Chondrocyte (in vitro differentiated cells): ENCODE results near the gene ACSL1. TPM values are rescaled to one million over a fixed set of nuclear protein-coding genes. Genes with fewer than 3 reads are reported as not detected.
A peak's percentile ranks its signal among the peaks of the same experiment; 100 is the strongest.

ENCODE experiments used
- DNase-seq: peaks from one replicate; pipeline ENCODE4 v3.0.0; 2021; ENCODE audit warnings: mixed read lengths, low spot score
- H3K27ac Mint-ChIP-seq: one replicate; pipeline ENCODE4 v1.8.0; 2021; ENCODE audit warnings: mild to moderate bottlenecking, moderate library complexity, mixed read lengths; ENCODE audit not compliant: unreplicated experiment
- H3K27me3 Mint-ChIP-seq: 2 replicates; pipeline ENCODE4 v1.8.0; 2021; ENCODE audit warnings: low read depth, mixed read lengths
- H3K36me3 Mint-ChIP-seq: 2 replicates; pipeline ENCODE4 v1.8.0; 2021; ENCODE audit warnings: low read depth, mixed read lengths
- H3K4me1 Mint-ChIP-seq: 2 replicates; pipeline ENCODE4 v1.8.0; 2021; ENCODE audit warnings: low read depth, mild to moderate bottlenecking, mixed read lengths
- H3K4me3 Mint-ChIP-seq: one replicate; pipeline ENCODE4 v1.8.0; 2021; ENCODE audit warnings: mild to moderate bottlenecking, moderate library complexity, mixed read lengths; ENCODE audit not compliant: unreplicated experiment
- H3K9me3 Mint-ChIP-seq: 2 replicates; pipeline ENCODE4 v1.8.0; 2021; ENCODE audit warnings: low read depth, mixed read lengths
- total RNA-seq: library from RNA; stranded (reverse); gene quantifications from 3 replicates; pipeline ENCODE4 v1.2.1, GENCODE V29; 2021
- TF ChIP-seq, protein P1 (sequence below): fragments of 200-600 bp; sonication (generic); IDR thresholded peaks from 2 replicates; pipeline ENCODE4 v1.5.0; 2021; ENCODE audit warnings: antibody characterized with exemption, mild to moderate bottlenecking, moderate library complexity

Gene ACSL1
- total RNA-seq, 1 donor from 2014 or later = 41.2 TPM

DNA sequence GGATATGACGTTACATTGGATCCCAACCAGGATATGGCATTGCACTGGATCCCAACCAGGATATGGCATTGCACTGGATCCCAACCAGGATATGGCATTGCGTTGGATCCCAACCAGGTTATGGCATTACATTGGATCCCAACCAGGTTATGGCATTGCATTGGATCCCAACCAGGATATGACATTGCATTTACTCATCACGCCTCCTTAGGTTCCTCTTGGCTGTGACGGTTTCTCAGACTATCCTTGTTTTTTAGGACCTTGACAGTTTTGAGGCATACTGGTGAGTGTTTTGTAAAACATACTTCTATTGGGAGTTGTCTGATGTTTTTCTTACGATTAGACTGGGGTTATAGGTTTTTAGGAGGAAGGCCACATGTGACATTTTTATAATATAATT is 5.4 kb upstream of the ACSL1 start:
- no peaks in the 10 kb centered on the region for H3K27me3 Mint-ChIP-seq
- no peak overlapping the region for H3K4me3 Mint-ChIP-seq
- H3K36me3 Mint-ChIP-seq = no peaks in the 10 kb centered on the region
- TF ChIP-seq, protein P1, sequence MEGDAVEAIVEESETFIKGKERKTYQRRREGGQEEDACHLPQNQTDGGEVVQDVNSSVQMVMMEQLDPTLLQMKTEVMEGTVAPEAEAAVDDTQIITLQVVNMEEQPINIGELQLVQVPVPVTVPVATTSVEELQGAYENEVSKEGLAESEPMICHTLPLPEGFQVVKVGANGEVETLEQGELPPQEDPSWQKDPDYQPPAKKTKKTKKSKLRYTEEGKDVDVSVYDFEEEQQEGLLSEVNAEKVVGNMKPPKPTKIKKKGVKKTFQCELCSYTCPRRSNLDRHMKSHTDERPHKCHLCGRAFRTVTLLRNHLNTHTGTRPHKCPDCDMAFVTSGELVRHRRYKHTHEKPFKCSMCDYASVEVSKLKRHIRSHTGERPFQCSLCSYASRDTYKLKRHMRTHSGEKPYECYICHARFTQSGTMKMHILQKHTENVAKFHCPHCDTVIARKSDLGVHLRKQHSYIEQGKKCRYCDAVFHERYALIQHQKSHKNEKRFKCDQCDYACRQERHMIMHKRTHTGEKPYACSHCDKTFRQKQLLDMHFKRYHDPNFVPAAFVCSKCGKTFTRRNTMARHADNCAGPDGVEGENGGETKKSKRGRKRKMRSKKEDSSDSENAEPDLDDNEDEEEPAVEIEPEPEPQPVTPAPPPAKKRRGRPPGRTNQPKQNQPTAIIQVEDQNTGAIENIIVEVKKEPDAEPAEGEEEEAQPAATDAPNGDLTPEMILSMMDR = no peak
- no peaks in the 10 kb centered on the region for H3K4me1 Mint-ChIP-seq
- no peaks in the 10 kb centered on the region for H3K9me3 Mint-ChIP-seq
- H3K27ac Mint-ChIP-seq = no peak overlapping the region
- DNase-seq = no peak

DNA sequence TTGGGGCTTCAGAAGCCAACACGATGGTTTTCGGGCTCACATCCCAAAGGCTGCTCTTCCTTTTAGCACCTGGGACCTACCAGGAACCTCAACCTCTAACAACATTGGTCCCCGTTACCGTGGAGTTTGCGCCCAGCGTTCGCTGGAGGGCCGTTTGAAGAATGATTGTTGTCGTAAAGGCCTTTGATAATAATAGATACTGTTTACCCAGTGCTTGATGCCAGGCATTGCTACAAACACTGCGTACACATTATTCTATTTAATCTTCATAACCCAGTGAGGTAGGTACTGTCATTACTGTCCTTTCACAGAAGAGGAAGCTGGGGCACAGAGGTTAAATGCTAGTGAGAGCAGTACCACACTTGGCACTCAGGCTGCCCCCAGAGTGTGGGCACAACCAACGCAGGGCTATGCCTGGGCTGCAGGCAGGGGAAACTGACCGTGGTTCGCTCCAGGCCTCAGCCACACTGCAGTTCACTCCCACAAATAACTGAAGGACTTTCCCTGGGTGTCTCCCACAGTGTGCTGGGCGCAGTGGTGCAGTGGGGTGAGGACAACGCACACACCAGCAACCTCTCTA is 1.0 kb upstream of the ACSL1 start:
- TF ChIP-seq, protein P1 = no peak
- Mint-ChIP-seq H3K27ac (no peak overlapping the region), H3K36me3 (no peaks in the 10 kb centered on the region), H3K4me1 (peaks cover 19% of the 10 kb centered on the region), H3K9me3 (no peaks in the 10 kb centered on the region), H3K4me3 (peak overlapping the region; percentile 79), H3K27me3 (no peaks in the 10 kb centered on the region)
- no peak for DNase-seq

DNA sequence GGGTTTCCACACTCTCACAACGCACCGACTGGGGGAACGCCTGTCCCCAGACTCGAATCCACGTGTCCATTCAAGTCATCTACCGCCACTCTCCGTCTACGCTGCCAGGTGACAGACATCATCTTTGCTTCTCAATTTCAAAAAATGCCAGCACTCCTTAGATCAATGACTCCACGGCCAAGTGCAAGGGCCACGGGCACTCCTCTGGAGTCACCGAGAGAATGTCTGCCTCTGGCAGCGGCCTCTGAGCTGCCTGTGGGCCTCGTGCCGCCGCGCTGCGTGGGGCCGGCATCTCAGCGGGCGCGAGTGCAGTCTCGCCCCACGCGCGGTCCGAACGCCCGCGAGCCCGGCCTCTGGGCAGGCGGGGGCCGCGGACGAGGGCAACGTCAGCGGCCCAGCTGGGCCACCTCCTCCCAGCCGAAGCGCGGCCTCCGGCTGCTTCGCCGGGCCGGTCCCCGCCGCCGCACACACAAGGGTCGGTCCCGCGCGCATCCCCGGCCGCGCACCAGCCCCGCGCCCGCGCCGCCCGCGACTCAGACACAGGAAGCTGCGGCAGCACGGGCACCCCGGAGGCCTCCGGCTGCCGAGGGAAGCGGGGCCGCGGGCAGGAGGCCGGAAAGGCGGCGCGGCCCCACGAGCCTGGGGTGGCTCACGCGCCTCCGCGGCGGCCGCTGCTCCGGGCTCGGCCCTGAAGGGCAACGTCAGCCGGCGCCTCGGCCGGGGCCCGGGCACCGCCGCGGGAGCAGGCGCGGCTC is 450 bp downstream of the ACSL1 start:
- peak overlapping the region; percentile 62 for H3K27ac Mint-ChIP-seq

DNA sequence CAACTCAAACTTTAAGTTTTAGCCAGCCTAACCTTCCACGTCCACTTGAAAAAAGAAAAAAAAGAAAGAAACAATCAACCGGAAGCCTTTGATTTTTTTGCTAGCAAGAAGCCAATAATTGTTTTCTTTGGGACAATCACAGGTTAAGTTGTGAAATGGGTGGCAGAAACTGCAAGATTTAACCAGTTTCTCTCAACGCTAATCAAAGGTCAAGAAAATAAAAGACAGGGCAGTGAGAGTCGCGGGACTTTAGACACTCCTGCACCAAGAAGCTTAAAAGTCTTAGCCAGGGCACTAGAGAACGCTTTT is 1.0 kb downstream of the ACSL1 start:
- Mint-ChIP-seq H3K27me3 (no peaks in the 10 kb centered on the region), H3K36me3 (no peaks in the 10 kb centered on the region), H3K4me3 (peak overlapping the region; percentile 86), H3K27ac (peak overlapping the region; percentile 62), H3K4me1 (peaks cover 19% of the 10 kb centered on the region), H3K9me3 (no peaks in the 10 kb centered on the region)
- TF ChIP-seq, protein P1 = no peak
- no peak for DNase-seq

More for the DNA sequence above, 450 bp downstream of the ACSL1 start:
- TF ChIP-seq, protein P1 = no peak
- Mint-ChIP-seq H3K4me3 (peak overlapping the region; percentile 86), H3K9me3 (no peaks in the 10 kb centered on the region), H3K27me3 (no peaks in the 10 kb centered on the region), H3K4me1 (peaks cover 19% of the 10 kb centered on the region), H3K36me3 (no peaks in the 10 kb centered on the region)
- no peak for DNase-seq

DNA sequence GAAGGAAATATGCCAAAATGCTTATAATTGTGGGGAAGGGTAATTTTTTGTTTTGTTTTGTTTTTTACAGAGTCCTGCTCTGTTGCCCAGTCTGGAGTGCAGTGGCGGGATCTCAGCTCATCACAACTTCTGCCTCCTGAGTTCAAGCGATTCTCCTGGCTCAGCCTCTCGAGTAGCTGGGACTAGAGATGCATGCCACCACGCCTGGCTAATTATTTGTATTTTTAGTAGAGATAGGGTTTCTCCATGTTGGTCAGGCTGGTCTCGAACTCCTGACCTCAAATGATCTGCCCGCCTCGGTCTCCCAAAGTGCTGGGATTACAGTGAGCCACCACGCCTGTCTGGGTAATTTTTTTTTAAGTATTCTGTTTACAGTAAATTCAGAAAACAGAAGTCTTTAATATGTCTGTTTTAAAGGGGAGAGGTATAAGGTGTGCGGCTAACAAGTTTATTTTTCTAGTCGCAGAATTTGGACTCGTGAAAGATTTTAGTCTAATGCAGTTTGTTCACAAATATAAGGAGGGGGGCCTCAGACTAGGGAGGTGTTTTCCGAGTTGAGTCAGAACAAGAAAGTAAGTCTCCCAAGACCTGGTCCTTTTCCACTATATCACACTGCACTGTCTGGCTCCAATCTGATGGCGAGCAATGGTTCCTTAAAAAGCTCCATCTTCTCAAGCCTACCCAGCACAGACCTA is 1.5 kb downstream of the ACSL1 start:
- peak overlapping the region; percentile 86 for H3K4me3 Mint-ChIP-seq
- H3K36me3 Mint-ChIP-seq = no peaks in the 10 kb centered on the region
- H3K9me3 Mint-ChIP-seq = no peaks in the 10 kb centered on the region
- H3K4me1 Mint-ChIP-seq = peaks cover 19% of the 10 kb centered on the region
- no peaks in the 10 kb centered on the region for H3K27me3 Mint-ChIP-seq
- TF ChIP-seq, protein P1 = no peak
- no peak overlapping the region for H3K27ac Mint-ChIP-seq
- no peak for DNase-seq
